MM.1S (cell line): ENCODE measurements around the gene SPTBN1.

Experiments used
- CTCF ChIP-seq: fragments of 300-600 bp; sonication (generic); IDR thresholded peaks from 2 replicates; pipeline ENCODE4 v1.5.1; 2016; ENCODE audit warnings: antibody characterized with exemption, low read length, mixed read lengths
- EZH2 ChIP-seq: fragments of 300-600 bp; sonication (generic); optimal IDR thresholded peaks from 2 replicates; pipeline ENCODE3; 2017; ENCODE audit warnings: low read depth, mild to moderate bottlenecking, antibody characterized with exemption, low read length, mixed read lengths

DNA sequence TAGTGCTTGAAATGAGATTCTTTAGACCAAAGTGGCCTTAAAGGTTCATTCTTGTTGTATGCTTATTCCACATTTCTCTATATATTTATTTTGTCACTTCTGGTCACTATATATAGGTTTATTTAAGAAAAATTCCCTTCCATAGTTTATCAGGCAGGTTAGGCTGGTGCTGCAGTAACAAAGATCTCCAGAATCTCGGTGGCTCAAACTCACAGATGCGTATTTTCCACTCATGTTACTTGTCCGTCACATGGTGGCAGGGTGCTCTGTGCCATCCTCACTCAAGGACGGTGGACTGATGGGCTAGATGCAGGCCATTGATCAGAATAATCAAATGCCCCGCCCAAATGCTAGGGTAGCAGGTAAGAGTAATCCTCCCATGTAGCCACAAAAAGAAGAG lies 19.8 kb downstream of the SPTBN1 start:
- no peak for TF ChIP-seq CTCF
- TF ChIP-seq EZH2: no peak
